ENCODE data around the gene CMYA5. TPM values are rescaled to one million over a fixed set of nuclear protein-coding genes. Genes with fewer than 3 reads are reported as not detected.
"Not testable (repeated sequence)": the region's sequence is repeated elsewhere in the genome, so short reads cannot be mapped to it uniquely, and the experiment has no call there.

Gene CMYA5
- total and polyA plus RNA-seq, 8 donors = 0.68 to 14.7 (median 8.9) TPM

DNA sequence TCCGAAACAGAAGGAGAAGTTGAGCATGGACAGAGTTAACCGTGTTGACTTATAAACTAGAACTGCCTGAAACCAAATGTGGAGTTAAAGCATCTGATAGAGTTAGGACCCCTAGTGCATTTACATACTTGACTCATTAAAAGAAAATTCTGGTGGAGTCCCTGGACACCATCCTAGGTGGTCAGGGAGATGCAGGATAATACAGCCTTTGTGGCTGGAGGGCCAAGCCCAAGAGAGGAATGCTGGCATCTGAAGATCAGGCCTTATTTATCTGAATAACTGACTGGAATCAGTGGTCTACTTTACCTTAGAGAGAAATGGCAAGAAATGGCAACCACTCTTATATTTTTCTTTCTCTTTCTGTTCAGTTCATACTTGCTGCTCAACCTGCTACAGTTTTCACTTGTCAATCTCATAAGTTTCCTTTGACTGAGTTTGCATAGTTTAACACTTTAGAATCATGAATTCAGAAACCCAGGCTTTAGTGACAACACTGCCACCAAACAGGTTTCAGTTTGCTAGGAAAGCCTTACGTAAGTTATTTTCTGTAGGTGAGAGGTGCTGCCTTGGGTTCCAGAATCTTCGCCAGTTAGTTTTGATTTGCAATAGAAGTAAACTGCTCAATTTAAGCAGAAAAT lies 10.2 kb downstream of the CMYA5 start:
- Histone ChIP-seq H3K36me3 (no peaks in the 10 kb centered on the region), H3K27me3 (no peaks in the 10 kb centered on the region), H3K4me3 (no peak overlapping the region), H3K9me3 (no peaks in the 10 kb centered on the region), H3K4me1 (peaks cover 0 to 17% of the 10 kb centered on the region in 2 donors), H3K27ac (no peak overlapping the region)
- peak in 1 of 4 donors; percentile 10 for DNase-seq
- TF ChIP-seq, protein P1, sequence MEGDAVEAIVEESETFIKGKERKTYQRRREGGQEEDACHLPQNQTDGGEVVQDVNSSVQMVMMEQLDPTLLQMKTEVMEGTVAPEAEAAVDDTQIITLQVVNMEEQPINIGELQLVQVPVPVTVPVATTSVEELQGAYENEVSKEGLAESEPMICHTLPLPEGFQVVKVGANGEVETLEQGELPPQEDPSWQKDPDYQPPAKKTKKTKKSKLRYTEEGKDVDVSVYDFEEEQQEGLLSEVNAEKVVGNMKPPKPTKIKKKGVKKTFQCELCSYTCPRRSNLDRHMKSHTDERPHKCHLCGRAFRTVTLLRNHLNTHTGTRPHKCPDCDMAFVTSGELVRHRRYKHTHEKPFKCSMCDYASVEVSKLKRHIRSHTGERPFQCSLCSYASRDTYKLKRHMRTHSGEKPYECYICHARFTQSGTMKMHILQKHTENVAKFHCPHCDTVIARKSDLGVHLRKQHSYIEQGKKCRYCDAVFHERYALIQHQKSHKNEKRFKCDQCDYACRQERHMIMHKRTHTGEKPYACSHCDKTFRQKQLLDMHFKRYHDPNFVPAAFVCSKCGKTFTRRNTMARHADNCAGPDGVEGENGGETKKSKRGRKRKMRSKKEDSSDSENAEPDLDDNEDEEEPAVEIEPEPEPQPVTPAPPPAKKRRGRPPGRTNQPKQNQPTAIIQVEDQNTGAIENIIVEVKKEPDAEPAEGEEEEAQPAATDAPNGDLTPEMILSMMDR (IDR thresholded peaks at IDR 0.05) = no peak
- intact Hi-C loops (cut with DNase I) = no loop called here
- ATAC-seq = no peak

DNA sequence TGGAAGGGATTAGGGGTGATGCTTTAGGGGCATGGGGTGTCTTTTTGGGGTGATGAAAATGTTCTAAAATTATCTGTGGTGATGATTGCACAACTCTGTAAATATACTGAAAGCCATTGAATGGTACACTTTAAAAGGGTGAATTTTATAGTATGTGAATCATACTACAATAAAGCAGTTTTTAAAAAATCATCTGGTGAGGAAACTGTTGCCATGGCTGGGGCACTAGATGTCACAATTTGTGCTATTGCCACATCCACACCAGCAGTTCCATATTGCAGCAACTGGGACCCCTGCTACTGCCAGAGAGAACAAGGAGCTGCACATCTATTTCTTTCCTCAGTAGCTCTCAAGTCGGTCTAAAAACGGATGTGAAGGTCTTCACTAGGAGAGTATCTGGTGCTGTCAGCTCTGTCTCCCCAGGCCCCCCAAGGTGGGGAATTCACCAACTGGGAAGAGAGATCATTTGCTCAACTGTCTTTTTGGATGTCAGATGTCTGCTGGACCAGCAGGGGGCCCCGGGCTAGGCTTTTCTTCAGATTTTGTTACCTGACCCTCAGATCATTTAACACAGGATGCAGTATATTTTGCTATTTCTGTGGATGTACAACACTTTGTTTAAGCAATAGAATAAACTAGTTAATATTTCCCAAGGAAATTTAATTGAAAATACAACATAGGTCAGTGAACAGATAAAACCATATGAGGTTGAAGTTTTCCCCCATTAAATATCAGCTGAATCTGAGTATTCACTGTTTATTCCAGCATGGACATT lies 13.2 kb downstream of the CMYA5 start:
- Histone ChIP-seq H3K27ac (no peak overlapping the region), H3K4me1 (peaks cover 0 to 11% of the 10 kb centered on the region in 2 donors), H3K9me3 (peaks cover 0 to 5% of the 10 kb centered on the region in 2 donors), H3K36me3 (no peaks in the 10 kb centered on the region), H3K27me3 (no peaks in the 10 kb centered on the region), H3K4me3 (no peak overlapping the region)
- intact Hi-C loops (cut with DNase I) = no loop called here
- ATAC-seq (peak; percentile 20), DNase-seq (no peak)
- TF ChIP-seq, protein P1 (IDR thresholded peaks at IDR 0.05) = peak in 1 of 2 donors; percentile 41

DNA sequence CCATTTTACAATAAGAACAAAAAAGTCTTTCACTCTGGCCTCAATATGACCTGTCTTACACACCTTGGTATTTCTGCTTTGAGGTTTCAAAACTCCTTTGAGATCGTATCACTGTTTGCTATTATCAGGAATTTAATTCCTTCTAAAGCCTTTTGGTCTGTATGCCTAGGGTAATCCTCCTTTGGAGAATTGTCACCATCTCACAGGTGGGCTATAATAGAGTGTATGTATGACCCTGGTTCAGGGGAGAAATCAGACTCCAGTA lies 13.7 kb downstream of the CMYA5 start:
- no peak overlapping the region for H3K27ac ChIP-seq
- TF ChIP-seq, protein P1 (IDR thresholded peaks at IDR 0.05) = no peak
- no peaks in the 10 kb centered on the region for H3K36me3 ChIP-seq
- H3K9me3 ChIP-seq = peaks cover 0 to 5% of the 10 kb centered on the region in 2 donors
- peaks cover 0 to 10% of the 10 kb centered on the region in 2 donors for H3K4me1 ChIP-seq
- no peak for ATAC-seq
- intact Hi-C loops (cut with DNase I) = no loop called here
- no peak for DNase-seq
- H3K27me3 ChIP-seq = no peaks in the 10 kb centered on the region
- no peak overlapping the region for H3K4me3 ChIP-seq

DNA sequence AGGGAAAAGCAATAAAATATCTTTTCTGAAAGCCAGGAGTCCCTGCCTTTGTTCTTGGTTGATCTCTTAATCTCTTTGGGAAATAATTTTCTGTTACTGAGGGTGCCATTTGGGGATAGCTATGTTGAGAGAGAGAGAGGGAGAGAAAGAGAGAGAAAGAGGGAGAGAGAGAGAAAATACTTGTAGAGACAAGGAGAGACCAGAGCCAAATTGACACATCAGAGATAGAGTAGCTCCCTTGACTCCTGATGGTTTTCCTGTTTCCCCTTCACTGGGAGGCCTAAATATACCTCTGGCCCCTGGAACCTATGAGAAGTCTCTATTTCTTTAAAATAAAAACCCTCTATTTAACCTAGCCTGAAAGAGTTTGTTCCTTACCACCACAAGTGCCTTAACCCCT lies 14.9 kb downstream of the CMYA5 start:
- H3K27ac ChIP-seq = no peak overlapping the region
- TF ChIP-seq, protein P1 (IDR thresholded peaks at IDR 0.05) = no peak
- H3K4me1 ChIP-seq = peaks cover 0 to 10% of the 10 kb centered on the region in 2 donors
- ATAC-seq (no peak), DNase-seq (no peak)
- no peaks in the 10 kb centered on the region for H3K36me3 ChIP-seq
- no peak overlapping the region for H3K4me3 ChIP-seq
- no peaks in the 10 kb centered on the region for H3K27me3 ChIP-seq
- intact Hi-C loops (cut with DNase I) = no loop called here
- H3K9me3 ChIP-seq = peaks cover 0 to 5% of the 10 kb centered on the region in 2 donors

DNA sequence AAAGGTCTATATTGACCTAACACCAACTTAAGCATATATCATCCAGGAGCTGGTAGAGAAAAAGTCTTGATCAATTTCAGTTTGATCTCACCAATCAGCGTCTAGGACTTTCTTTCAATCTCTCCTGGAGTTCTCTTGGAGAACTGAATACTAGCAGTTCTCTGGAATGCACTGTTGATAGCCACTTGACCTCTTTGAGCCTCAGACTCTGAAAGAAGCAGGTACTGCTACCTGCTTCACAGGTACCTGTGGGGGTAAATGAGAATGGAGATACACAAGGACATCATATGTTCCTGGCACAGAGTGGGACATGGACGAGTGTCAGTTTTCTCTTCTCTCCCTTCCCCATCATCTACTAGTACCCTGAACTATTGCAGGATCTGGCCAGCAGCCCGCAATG lies 16.0 kb downstream of the CMYA5 start:
- Histone ChIP-seq H3K4me1 (peaks cover 0 to 10% of the 10 kb centered on the region in 2 donors), H3K27ac (no peak overlapping the region)
- DNase-seq = peak in 1 of 4 donors; percentile 22

DNA sequence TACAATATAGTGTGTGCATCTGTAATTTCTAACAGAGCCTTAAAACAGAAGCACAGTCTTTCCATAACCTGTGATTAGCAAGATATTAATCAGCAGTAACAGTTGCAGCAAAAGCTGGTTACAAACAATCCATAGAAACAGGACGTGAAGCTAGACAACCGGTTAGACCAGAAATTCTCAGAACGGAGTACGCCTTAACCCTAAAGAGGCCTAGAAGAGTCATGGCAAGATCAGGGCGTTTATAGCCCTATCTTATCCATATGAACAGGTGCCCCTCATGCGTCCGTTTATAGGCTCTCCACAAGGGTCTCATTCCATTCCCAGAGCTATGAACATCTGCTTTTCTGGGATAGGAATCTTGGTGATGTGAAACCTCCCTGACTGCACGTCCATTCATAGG lies 16.7 kb downstream of the CMYA5 start:
- ATAC-seq; DNase-seq; intact Hi-C loops (cut with DNase I); H3K36me3 ChIP-seq; H3K9me3 ChIP-seq; H3K27ac ChIP-seq; H3K27me3 ChIP-seq; H3K4me3 ChIP-seq: not testable (repeated sequence)
- peaks cover 0 to 10% of the 10 kb centered on the region in 2 donors for H3K4me1 ChIP-seq

More for the DNA sequence above, 16.0 kb downstream of the CMYA5 start:
- Histone ChIP-seq H3K36me3 (no peaks in the 10 kb centered on the region), H3K9me3 (peaks cover 0 to 5% of the 10 kb centered on the region in 2 donors), H3K27me3 (no peaks in the 10 kb centered on the region), H3K4me3 (no peak overlapping the region)
- intact Hi-C loops (cut with DNase I) = no loop called here
- TF ChIP-seq, protein P1 (IDR thresholded peaks at IDR 0.05) = no peak
- peak; percentile 92 for ATAC-seq

Data from left lung (tissue), 10 donors.